ENCODE measurements around the gene SLC35G3. TPM values are rescaled to one million over a fixed set of nuclear protein-coding genes. Genes with fewer than 3 reads are reported as not detected.
"Not testable (repeated sequence)": the region's sequence is repeated elsewhere in the genome, so short reads cannot be mapped to it uniquely, and the experiment has no call there.

Gene SLC35G3
- total RNA-seq, 1 donor from 2014 or later = not detected

DNA sequence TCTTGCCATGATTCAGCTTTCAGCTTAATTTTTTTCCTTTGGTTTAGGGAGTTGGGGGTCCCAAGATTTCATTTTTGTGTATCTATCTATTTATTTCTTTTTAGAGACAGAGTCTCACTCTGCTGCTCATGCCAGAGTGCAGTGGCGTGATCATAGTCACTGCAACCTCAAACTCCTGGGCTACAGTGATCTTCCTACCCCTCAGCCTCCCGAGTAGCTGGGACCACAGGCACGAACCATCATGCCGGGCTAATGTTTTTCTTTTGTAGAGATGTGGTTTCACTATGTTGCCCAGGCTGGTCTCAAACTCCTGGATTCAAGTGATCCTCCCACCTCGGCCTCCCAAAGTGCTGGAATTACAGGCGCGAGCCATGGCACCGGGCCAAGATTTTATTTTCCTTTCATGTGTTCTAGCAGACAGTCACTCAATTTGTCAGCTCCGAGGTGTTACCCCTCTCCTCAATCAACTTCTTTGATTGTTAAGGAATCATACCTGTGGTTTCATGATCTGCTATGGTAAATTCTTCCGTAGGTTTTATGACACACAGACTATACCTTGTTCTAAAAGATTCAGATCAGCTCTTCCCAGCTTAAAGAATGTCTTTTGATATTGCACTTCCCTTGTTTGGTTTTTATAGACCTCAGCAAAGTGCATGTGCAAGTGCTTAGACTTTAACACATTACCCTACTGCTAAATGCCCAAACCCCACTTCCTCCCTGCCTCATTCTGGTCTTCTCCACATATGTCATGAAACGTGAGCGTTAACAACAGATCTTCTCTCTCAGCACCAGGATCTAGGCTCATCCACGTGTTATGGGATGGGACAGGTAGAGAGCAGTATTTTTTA, 33.6 kb downstream of the SLC35G3 start:
- no peak for DNase-seq (ENCODE audit: low spot score in 2 of 2, unreplicated experiment in 2 of 2)
- H3K27me3 Mint-ChIP-seq (ENCODE audit: low read depth) = peaks cover 29% of the 10 kb centered on the region
- peaks cover 7% of the 10 kb centered on the region for H3K4me1 Mint-ChIP-seq
- TF ChIP-seq, protein P1, sequence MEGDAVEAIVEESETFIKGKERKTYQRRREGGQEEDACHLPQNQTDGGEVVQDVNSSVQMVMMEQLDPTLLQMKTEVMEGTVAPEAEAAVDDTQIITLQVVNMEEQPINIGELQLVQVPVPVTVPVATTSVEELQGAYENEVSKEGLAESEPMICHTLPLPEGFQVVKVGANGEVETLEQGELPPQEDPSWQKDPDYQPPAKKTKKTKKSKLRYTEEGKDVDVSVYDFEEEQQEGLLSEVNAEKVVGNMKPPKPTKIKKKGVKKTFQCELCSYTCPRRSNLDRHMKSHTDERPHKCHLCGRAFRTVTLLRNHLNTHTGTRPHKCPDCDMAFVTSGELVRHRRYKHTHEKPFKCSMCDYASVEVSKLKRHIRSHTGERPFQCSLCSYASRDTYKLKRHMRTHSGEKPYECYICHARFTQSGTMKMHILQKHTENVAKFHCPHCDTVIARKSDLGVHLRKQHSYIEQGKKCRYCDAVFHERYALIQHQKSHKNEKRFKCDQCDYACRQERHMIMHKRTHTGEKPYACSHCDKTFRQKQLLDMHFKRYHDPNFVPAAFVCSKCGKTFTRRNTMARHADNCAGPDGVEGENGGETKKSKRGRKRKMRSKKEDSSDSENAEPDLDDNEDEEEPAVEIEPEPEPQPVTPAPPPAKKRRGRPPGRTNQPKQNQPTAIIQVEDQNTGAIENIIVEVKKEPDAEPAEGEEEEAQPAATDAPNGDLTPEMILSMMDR (IDR thresholded peaks at IDR 0.05; ENCODE audit: unreplicated experiment) = no peak
- no peak overlapping the region for H3K27ac Mint-ChIP-seq
- H3K9me3 Mint-ChIP-seq = no peaks in the 10 kb centered on the region
- no peaks in the 10 kb centered on the region for H3K36me3 Mint-ChIP-seq
- H3K4me3 Mint-ChIP-seq = no peak overlapping the region

DNA sequence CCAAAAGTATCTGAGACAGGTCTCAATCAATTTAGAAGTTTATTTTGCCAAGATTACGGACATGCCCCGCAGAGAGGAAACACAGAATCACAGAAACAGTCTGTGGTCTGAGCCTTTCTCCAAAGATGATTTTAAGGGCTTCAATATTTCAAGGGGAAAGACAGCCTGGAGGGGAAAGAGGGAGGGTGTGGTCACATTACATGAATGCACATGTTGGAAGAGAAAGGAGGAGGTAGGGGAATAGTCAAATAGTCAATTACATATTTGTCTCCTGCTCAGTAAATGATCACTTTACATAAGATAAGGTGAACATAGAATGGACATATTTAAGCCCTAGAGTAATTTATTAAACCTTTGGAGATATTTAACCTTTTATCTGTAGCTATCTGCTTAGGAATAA, 34.3 kb downstream of the SLC35G3 start:
- no peak overlapping the region for H3K27ac Mint-ChIP-seq
- H3K27me3 Mint-ChIP-seq (ENCODE audit: low read depth) = peaks cover 29% of the 10 kb centered on the region
- no peaks in the 10 kb centered on the region for H3K9me3 Mint-ChIP-seq
- TF ChIP-seq, protein P1 (IDR thresholded peaks at IDR 0.05; ENCODE audit: unreplicated experiment) = no peak
- H3K4me3 Mint-ChIP-seq = no peak overlapping the region
- peaks cover 7% of the 10 kb centered on the region for H3K4me1 Mint-ChIP-seq
- H3K36me3 Mint-ChIP-seq = no peaks in the 10 kb centered on the region
- no peak for DNase-seq (ENCODE audit: low spot score in 2 of 2, unreplicated experiment in 2 of 2)

DNA sequence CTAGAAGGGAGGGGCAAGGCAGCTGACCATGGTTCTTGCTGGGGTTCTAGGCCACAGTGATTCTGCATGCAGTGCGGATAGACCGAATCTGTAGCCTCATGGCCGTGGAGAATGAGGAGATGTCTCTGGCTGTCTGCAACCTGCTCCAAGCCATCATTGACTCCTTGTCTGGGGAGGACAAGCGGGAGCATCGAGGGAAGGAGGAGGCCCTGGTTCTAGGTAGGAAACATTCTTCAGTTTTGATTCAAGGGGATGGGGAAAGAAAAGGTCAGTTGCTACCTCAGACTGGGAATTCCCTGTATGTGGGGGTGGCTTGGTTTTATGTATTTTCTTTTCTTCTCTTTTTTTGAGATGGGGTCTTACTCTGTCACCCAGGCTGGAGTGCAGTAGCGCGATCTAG, 38.9 kb downstream of the SLC35G3 start:
- Mint-ChIP-seq H3K27ac (no peak overlapping the region), H3K36me3 (no peaks in the 10 kb centered on the region), H3K9me3 (no peaks in the 10 kb centered on the region), H3K4me3 (no peak overlapping the region), H3K4me1 (peaks cover 4% of the 10 kb centered on the region), H3K27me3 (ENCODE audit: low read depth) (peaks cover 24% of the 10 kb centered on the region)
- TF ChIP-seq, protein P1 (IDR thresholded peaks at IDR 0.05; ENCODE audit: unreplicated experiment) = no peak
- DNase-seq (ENCODE audit: low spot score in 2 of 2, unreplicated experiment in 2 of 2) = no peak

DNA sequence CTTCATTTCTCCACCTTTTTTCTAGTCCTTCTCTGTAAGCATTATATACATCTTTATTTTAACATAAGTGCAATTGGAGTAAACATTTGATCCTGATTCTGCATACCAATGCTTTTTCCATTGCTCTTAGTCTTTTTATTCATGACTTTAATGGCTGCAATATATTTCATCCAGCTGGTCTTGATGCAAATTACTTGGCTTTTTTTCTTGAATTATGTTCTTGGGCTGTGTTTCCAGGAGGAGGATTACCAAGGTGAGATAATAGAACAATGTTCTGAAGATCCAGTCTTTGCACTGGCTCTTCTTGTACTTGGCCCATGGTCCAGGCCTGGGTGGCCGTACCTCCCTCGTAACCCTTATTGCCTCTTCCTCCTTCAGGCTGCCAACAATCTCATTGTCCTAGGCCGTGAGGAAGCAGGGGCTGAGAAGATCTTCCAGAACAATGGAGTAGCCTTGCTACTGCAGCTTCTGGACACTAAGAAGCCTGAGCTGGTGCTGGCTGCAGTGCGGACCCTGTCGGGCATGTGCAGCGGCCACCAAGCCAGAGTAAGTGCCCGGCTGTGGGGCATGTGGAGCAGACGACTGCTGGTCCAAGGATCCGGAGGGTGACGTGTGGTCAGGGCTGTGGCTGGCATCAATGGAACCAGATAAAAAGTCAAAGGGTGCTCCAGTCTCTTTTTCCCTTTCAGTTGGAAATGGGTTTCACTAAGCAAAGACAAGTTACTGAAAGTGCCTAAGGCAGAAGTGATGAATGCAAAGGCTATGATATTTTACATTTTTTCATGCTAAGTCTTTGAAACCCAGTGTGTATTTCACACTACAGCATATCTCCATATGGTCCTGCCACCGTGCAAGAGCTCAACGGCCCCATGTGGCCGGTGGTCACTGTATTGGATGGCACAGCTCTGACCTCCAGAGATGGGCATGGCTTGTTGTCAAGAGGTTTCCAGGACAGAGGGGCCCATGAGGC, 39.7 kb downstream of the SLC35G3 start:
- Mint-ChIP-seq H3K36me3 (no peaks in the 10 kb centered on the region), H3K4me3 (no peak overlapping the region), H3K4me1 (no peaks in the 10 kb centered on the region), H3K9me3 (no peaks in the 10 kb centered on the region), H3K27me3 (ENCODE audit: low read depth) (peaks cover 24% of the 10 kb centered on the region), H3K27ac (no peak overlapping the region)
- TF ChIP-seq, protein P1 (IDR thresholded peaks at IDR 0.05; ENCODE audit: unreplicated experiment) = no peak
- DNase-seq (ENCODE audit: low spot score in 2 of 2, unreplicated experiment in 2 of 2) = no peak

DNA sequence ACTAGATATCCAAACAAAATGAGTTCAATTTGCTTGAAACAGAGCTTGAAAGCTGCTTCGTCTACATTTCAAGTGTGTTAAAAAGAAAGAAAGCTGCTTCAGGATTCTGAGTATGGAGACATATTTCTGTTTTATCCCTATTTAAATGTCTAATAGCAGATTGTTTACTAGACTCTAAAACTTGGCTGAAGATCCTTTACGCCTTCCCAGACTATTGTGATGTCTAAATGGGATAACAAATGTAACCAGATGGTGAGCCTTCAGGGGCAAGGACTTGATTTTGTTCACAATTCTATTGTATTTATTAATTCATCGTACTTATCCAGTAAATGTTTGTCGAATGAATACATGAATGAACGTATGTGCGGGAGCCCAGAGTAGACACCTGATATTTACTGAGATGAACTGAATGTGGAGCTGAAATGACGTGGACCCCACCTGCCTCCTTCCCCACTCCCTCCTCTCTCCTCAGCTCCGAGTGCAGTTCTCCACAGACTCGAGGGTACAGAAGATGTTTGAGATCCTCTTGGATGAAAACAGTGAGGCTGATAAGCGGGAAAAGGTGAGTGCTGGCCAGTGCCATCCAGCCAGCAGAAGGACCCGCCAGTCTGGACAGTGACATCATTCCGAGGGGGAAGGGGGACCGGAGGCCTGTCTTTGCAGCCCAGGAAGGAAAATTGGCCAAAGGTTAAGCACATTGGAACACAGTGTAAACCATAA, 41.6 kb downstream of the SLC35G3 start:
- Mint-ChIP-seq H3K4me1 (no peaks in the 10 kb centered on the region), H3K36me3 (no peaks in the 10 kb centered on the region), H3K27me3 (ENCODE audit: low read depth) (peaks cover 15% of the 10 kb centered on the region), H3K4me3 (no peak overlapping the region), H3K9me3 (no peaks in the 10 kb centered on the region), H3K27ac (no peak overlapping the region)
- DNase-seq (ENCODE audit: low spot score in 2 of 2, unreplicated experiment in 2 of 2) = no peak
- TF ChIP-seq, protein P1 (IDR thresholded peaks at IDR 0.05; ENCODE audit: unreplicated experiment) = no peak

DNA sequence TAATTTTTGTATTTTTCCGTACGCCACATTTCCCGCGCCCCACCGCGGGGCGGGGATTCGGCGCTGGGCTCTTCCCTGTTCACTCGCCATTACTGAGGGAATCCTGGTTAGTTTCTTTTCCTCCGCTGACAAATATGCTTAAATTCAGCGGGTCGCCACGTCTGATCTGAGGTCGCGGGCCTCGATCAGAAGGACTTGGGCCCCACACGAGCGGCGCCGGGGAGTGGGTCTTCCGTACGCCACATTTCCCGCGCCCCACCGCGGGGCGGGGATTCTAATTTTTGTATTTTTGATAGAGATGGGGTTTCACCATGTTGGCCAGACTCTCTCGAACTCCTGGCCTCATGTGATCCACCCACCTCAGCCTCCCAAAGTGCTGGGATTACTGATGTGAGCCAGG, 43.1 kb downstream of the SLC35G3 start:
- DNase-seq (ENCODE audit: low spot score in 2 of 2, unreplicated experiment in 2 of 2); H3K4me1 Mint-ChIP-seq; H3K4me3 Mint-ChIP-seq; H3K9me3 Mint-ChIP-seq; H3K27ac Mint-ChIP-seq; H3K36me3 Mint-ChIP-seq: not testable (repeated sequence)
- peaks cover 17% of the 10 kb centered on the region for H3K27me3 Mint-ChIP-seq (ENCODE audit: low read depth)
